GM19438 (cell line): ENCODE data around the gene LIF.

ENCODE experiments used
- ATAC-seq: cut with Tn5 transposase; IDR thresholded peaks from one replicate; pipeline ENCODE4 v1.9.1; 2021; ENCODE audit warnings: low read depth; ENCODE audit not compliant: unreplicated experiment

Gene LIF

GRCh38 chr22:30265823-30266444 is 19.4 kb upstream of the LIF start:
- ATAC-seq: peak; percentile 59

GRCh38 chr22:30265131-30265720 is 18.7 kb upstream of the LIF start:
- no peak for ATAC-seq

GRCh38 chr22:30263883-30264282 is 17.3 kb upstream of the LIF start:
- no peak for ATAC-seq

DNA sequence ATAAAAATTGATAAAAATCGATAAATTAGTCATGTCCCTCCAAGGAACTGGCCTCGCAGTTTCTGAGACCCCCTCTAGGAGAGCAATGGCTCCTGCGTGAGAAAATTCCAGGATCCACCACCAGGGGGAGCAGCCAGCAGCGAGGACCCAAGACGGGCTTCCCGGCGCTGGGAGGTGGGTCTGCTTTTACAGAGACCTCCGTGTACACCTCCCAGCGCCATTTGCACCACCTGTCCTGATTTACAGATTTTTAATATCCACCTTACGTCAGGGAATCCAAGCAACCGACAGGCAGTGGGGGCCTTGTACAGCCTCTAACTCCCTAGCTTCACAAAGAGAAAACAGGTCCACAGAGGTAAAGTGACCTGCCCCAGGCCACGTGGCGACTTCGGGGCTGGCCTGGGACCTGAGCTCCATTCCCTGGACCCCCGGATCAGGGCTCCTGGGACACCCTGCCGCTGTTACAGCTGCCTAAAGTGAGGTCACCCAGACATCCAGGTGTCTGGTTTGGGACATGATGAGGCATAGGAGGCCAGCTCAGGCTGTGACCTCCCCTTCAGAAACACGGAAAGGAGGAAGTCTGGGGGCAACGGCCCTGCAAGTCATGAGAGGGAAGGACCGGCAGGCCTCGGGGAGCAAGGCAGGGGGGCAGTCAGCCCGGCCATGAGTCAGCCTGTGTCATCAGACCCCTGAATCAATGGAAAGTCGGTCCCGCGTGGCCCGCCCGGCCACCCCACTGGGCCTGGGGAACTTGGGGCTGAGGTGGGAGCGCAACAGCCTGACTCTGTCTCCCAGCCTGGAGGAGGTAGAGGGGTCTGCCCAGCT is 16.6 kb upstream of the LIF start:
- ATAC-seq: no peak

DNA sequence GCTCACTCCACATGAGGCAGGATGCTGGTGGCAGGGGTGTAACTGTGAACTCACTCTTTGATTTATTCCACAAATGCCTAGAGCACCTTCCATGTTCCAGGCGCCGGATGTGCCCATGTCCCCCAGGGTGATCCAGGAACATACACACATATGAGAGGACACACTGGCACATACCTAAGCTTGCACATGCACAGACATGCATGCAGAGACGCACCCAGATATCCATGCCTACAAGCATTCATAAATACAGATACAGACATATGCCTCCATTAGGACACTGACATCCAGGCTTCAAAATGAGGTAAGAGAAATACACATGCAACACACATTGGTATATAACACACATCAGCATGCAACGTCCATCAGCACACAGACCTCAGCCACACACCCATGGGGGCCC is 15.6 kb upstream of the LIF start:
- no peak for ATAC-seq

GRCh38 chr22:30261134-30261533 is 14.6 kb upstream of the LIF start:
- ATAC-seq: no peak

DNA sequence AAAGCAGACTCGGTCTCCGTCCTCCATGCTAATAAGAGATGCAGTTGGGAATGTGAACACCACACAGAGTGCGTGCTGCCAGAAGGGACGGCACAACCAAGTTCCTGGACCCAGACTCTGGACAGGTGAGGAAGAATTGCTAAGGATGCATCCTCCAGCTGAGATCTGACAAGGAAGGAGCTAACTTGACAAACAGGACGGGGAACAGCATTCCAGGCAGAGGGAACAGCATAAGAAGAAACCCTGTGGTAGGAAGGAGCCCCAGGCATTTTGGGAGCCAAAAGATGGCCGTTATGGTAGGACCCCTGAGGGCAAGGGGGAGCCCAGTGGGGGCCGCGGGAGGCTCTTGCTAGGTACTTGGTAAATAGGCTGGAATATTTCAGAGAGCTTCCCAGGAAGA is 14.1 kb upstream of the LIF start:
- ATAC-seq: no peak

GRCh38 chr22:30260276-30260675 is 13.7 kb upstream of the LIF start:
- no peak for ATAC-seq

- no peak for ATAC-seq
Observed at GRCh38 chr22:30254314-30254713, 7.8 kb upstream of the LIF start.

DNA sequence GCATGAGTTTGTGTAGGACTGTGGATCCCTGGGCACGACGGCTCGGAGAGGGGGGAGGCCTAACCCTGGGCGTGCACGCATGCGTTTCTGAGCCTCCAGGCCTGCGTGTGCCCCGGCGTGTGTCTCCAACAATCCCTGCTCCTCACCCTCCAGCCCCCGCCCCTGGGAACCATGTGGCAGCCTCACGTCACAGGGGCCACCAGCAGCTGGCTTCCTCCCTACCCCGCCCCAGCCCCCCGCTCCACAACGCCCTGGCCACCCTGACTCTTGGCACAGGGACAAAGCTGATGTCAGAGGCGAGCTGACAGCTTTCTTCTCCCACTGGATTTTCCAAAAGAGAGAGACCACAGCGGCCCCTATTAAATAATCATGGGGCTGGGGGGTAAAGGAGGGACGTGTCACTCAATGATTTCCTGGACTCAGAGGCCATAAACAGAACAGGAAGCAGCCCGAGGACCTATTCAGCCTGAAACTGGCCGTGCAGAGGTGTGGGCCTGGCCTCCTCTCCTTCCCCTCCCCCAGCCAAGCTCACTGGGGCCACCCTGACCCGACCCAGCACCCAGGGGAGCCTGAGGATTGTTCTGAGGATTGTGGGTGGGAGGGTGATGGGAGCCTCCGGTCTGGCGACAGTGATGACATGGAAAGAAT is 6.8 kb upstream of the LIF start:
- ATAC-seq: no peak

DNA sequence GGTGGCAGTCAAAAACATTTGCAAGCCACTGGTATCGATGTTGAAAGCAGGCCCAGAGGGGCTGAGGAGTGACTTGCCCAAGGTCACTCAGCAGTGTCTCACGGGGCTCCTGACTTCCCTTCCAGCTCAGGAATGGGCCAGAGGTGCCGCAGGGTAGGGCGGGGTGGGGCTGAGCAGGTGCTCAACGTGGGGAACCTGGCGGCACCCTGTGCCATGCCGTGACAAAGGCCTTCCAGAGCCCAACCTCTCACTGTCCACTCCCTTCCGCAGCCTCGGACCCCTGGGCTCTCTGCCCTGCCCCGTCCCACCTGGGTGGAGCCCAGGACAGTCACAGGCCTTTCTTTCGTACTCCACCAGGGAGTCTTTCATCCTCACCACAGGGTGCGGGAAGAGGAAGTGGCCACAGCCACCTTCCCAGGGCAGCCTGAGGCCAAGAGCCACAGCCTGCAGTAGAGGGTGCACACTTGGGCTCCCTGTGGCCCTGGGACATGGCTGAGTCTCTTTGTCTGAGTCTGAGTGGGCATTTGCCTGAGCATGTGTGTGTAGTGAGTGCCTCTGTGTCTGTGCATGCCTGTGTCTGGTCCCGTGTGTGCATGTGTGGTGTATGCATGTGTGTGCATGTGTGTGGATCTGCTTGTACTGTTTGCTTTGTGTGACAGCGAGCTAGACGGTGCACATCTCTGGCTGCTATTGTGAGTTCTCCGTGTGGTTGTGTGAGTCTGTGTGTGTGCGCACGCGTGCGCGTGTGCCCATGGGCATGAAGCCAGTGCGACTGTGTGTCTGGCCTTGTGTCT is 6.0 kb upstream of the LIF start:
- no peak for ATAC-seq

GRCh38 chr22:30251711-30252110 is 5.2 kb upstream of the LIF start:
- no peak for ATAC-seq

DNA sequence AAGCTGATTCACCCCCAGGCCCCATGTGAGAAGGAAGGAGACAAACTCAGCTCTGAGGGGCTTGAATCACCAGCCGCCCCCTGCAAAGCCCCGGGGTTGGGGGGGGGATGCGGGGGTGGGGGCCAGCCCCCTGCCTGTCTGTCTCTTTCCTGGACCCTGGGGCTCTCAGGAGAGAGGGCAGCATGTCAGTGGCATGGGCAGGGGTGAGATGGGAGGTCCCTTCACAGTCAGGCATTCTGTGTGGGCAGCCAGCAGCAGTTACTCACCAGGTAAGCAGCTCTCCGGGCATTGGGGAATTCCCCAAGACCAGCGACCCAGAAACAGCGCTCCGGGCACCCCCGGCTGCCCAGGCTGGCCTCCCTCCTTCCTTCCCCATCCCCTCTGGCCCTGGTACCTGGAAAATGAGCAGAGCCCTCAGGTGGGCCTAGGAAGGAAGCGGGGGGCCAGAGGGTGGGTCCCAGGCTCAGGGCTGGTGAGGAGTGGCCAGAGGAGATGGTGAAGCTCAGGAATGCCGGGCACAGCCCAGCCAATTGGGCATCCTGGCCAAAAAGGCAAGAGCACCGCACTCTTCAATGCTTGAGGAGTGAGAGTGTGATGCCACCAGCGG is 4.2 kb upstream of the LIF start:
- no peak for ATAC-seq

DNA sequence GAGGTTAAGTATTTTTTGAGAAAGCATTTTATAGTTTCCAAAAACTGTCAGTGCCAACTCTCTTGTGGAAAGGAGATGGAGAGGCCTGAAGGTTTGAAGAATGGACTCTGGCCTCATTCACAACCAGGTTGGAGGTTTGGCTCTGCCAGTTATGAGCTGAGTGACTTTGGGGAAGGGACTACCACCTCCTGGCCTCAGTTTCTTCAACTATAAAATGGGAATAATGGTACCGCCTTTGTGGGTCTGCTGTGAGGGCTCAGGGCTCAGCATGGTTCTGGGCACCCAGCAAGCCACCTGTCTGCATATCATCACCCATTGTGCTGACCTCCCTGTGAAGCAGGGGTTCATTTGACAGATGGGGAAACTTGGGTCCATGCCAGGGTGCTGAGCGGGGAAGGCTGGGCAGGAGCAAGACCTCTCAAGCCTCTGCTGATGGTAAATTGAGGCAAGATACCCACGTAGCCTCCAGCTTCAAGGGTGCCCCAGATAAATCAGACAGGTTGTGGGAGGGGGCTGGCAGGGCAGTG is 3.5 kb upstream of the LIF start:
- no peak for ATAC-seq

DNA sequence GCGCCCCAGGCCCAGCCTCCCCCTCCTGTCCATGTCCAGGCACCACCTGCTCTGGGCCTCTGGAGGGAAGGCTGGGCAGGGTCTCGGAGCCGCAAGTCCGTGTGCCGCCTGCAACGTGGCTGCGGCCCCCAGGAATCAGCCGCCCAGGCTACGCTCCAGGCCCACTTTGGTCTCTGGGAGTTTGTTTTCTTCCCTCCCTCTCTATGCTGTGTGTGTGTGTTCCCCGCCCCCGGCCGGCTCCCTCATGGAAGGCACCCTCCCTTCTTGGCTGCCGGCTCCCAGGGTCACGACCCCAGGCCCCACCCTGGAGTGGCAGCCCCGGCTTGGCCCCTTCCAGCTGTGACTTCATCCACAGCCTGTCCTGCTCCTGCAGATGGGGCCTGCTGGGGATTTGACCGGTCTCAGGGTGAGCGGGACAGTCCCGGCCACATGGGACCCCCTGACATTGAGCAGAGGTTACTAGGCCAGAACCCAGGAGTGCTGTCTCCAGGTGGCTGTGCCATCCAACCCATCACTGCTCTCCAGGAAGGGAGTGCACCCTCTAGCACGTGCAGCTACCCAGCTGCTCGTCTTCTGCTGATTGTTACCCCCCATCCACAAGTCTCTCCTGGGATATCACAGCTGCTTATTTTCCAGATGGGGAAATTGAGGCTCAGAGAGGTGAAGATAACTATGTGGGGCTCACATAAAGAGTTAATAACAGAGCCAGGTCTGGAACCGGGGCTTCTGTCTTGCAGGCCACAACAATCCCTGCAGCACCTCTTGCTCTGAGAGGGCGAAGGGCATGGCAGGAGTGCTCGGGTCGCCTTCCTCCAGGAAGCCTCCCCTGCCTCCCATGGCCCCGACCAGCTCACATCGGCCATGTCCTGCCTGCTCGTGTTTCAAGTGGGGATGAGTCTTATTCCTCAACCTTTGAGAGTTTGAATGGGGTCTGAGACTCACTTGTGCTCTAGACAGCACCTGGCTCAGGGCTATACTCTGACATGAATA is 2.8 kb upstream of the LIF start:
- ATAC-seq: no peak

GRCh38 chr22:30248484-30248883 is 1.9 kb upstream of the LIF start:
- no peak for ATAC-seq

DNA sequence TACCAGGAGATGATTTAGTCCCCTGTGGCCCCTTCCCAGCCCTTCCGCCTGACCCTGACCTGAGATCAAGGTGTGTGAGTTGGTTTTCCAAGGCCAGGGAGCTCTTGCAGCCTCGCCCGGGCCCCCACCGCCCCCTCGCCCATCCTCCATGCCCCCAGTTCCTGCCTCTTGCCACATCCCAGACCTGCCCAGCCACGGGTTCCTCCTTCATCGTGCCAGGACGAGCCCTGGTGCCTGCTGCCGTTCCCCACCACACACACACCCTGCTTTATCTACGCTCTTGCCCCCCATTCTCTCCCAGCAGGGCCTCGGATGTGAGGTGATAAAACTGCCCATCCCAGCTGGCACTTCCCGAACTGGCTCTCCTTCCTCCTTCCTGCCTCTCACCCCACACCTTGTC is 1.4 kb upstream of the LIF start:
- no peak for ATAC-seq

DNA sequence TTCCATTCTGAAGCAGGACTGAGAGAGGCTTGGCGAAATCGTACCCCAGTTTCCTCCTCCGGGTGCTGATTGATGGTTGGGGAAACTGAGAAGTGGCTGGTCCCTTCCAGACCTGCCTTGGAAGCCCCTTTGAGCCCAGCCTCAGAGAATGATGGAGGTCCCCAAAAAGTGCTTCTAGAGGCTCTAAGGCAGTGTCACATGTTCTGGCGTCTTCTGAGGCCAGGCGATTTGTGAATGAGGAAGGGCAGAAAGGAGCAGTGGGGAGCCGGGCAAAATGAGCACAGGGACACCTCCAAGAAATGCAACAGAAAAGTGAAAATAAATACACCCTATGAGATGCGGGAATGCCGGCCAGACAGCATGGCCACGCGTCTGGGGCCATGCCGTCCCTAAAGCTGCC is 1.0 kb upstream of the LIF start:
- ATAC-seq: no peak

DNA sequence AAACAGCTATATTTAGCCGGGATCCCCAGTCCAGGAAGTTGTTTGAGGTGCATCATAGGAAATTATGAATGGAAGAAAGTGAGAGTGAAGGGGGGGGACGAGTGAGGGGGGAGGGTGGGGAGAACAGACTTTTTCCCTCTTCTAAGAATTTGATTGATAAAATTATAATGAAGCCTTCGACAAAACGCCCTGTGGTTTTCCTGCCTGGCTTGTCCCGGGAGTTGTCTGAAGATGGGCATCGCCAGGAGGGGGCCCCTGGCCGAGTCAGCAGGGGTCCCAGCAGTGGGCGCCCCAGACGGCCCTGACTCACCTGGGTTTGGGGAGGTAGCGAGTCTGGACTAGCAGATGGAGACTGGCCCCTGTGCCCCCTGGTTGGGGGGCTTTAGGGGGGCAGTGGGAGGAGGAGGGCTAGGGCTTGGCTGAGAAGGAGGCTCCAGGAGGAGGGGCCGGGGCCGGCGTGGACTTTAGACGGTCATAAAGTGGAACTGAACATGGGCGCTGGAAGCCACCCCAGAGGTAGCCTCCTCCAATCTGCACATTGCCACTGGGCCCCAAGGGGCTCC is 336 bp upstream of the LIF start:
- no peak for ATAC-seq
